Esophagus squamous epithelium (tissue), 4 donors: ENCODE data around the gene ADAM22.

Experiments
- CTCF ChIP-seq, 6 experiments: fragments of 450-650 bp in 4 of 6; fragments of 200-600 bp in 2 of 6; sonication (generic) in 2 of 6; IDR thresholded peaks; one replicate each; pipeline ENCODE4 v1.5.1; 2016 to 2019; ENCODE audit warnings: antibody characterized with exemption in 6 of 6, mild to moderate bottlenecking in 4 of 6, moderate library complexity in 4 of 6
- POLR2A ChIP-seq, 4 donors: fragments of 450-650 bp; IDR thresholded peaks; one replicate each; pipeline ENCODE4 v1.6.1; 2017; ENCODE audit warnings: antibody characterized with exemption in 4 of 4, mild to moderate bottlenecking in 4 of 4, moderate library complexity in 3 of 4

DNA sequence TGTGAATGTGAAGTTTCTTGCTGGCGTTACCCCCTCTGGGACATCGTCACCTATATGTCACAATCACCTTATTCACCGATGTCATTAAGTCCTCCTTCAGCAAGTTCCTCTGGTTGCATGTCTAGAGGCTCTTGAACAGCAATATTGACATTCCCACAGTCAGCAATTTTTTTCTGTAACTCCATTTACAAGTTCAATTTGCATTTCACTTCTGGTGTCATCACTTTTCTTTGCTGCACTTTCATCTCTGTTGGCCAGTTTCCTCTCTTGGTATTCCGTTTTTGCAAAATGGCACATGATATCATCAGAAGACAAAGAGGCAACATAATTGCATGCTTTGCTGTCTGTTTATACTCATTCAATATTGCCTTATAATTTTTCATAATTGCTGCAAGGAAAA, 216.0 kb downstream of the ADAM22 start:
- TF ChIP-seq POLR2A (IDR thresholded peaks at IDR 0.05) (no peak), CTCF (IDR thresholded peaks at IDR 0.05) (no peak)
